Measurements from ENCODE around the gene ZNF319.
A peak's percentile ranks its signal among the peaks of the same experiment; 100 is the strongest.
"Not testable (repeated sequence)": the region's sequence is repeated elsewhere in the genome, so short reads cannot be mapped to it uniquely, and the experiment has no call there.

Gene ZNF319

DNA sequence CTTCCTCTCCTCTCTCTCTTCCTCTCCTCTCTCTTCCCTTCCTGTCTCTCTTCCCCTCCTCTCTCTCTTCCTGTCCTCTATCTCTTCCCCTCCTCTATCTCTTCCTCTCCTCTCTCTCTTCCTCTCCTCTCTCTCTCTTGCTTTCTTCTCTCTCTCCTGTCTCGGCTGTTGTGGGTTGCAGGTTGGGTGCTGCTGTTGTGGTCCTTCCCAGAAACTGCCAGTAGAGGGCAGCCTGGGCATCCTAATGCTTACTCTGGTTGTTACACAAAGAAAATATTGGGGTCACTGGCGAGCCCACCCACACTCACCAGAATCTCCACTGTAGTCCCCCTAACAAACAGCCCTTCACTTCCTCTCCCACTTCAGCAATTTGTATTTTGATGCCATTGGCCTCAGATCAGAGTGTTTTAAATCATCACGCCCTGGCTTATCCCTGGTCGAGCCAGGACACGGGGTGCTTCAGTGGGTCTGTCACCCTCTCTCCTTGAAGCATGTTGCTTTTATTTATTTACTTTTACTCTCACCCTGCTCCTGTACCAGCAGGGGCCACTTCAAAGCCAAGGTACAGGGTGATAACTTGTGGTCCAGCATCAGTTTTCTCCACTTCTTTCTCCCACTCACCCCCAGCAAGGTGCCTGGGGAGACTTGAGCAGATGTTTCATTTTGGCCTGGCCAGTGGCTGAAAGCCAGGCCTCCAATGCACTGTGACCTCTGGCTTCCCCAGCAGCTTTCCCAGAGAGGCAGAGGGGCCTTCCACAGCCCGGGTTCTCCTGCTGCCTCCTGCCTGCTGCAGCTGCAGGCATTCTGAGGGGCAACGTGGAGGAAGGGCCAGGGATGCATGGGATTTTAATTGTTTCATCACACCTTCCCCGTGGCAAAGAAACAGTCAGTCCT is 20.4 kb upstream of the ZNF319 start:
- no peak for DNase-seq

DNA sequence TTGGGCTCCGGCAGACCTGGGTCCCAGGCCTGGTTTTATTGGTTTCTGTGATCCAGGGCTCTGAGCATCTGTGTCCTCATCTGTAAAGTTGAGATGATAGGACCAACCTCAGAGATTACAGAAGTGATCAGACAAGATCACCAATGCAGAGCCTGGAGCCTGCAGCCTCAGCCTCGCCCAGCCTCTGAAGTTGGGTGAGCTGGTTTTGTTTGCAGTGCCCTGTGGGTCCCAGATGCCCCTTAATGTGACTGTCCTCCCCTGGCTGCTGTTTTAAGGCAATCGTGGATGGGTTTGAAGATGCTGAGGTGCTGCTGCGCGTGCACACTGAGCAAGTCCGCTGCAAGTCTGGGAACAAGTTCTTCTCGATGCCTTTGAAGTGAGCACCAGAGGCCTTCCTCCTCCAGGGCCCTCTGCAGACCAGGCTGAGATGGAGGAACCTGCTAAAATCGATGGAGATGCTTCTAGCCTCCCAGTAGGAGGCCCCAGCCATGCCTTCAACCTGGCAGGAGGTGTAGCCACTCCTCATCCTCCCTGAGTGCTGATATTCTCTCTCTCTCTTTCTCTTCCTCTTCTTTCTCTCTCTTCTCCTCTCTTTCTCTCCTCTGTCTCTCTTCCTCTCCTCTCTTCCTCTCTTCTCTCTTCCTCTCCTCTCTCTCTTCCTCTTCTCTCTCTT is 19.5 kb upstream of the ZNF319 start:
- DNase-seq, result no peak

DNA sequence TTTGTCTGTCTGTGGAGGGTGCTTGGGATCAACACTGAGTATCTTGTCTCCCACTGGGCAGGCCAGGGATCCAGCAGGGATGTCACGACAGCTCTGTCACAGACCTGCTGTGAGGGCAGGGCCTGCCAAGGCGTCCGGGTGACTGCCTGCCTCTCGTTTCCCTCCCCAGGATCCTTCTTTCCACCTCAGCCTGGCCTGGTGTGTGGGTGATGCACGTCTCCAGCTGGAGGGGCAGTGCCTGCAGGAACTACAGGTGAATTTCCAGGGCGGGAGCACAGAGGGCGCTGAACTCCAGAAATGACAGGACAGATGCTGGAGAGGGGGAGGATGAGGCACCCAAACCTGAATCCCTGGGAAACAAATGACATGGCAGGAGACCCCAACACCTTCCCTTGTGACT is 18.3 kb upstream of the ZNF319 start:
- no peak for DNase-seq

DNA sequence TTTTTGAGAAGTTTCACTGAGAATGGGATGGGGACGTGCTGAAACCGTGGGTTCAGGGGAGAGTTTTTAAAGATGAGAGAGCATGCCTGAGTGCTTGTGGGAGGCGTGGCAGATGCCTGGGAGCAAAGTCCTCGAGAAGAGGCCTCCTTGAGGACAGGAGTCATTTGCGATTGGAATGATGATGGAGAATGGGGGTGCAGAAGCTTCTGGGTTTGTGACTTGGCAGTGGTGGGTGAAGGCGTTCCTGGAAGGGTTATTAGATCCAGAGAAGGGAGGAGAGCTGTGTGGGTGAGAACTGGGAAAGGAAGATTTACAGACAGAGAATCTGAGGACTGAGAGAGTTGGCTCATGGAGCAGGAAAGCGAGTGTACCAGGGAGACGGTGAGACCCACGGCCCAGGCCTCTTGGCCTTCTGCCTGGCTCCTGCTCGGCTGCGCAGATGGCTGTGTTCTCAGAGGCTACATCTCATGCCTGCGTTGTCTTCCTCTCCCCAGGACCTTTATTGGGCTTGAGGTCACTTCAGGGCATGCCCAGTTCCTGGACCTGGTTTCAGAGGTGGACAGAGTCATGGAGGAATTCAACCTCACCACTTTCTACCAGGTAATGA is 16.5 kb upstream of the ZNF319 start:
- DNase-seq, result no peak

DNA sequence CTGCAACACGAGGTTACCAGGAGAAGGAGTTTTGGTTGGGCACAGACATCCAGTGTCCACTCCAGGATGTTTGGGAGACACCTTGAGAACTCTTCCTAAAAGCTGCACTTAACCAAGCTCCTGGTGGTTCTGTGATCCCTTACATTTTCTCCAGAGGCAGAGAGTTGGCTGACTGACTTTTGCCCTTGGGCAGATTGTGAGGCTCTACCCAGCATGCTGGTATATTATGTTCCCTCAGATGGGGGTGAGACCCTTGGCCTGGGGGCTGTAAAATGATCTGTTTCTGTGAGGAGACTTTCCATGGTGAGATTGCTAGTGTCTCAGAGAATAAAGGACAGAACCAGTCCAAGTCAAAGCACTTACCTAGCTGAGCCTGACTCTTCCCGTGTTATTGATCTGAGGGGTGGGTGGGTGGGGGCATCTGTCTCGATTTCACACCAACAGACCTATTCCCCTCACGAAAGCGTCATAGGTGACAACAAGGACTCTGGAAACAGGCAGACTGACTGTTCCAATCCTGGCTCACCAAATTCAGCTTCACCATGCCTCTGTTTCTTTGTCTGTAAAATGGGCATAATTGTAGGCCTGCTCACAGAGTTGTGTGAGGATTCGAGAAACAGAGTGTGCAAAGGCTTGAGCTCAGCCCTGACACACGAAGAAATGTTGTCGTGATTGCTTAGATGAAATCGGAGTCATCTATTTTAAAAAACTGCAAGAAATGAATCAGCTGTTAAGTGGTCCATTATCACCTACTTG is 12.9 kb upstream of the ZNF319 start:
- DNase-seq, result no peak

DNA sequence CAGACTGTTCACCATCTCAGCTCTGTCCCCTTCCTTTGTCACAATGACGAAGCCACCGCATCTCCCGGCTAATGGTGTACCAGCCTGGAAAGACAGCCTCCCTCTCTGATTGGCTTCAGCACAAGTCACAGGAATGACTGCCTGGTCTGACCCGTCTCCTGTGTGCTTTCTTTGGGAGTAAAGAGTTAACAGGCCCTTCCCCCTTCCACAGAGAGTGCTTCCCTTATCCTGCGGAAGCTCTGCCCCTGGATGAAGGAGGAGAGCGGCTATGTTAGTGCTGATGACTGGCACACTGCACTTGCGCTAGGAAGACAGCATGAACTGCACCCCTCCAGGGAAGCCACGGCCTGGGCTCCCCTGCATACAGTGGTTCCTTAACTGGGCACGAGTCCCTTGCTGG is 12.0 kb upstream of the ZNF319 start:
- DNase-seq, result no peak

DNA sequence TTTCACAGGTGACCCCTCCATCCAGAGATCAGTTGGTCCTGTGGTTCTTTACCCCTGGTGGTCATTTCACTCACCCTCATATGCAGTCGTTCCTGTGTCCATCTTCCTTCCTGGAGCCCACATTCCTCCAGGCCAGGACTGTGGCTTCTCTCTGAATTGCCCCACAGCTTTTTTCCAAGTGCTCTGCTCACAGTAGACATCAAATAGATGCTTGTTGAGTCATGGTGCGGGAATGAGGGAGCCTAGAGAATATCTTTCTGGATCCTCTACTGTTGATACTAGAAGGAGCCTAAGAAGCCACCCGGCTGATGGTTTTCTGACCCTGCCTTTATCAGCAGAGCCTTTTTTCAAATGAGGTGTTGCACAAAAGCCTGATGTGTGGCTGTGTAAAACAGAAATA is 11.2 kb upstream of the ZNF319 start:
- DNase-seq, result peak; percentile 76

DNA sequence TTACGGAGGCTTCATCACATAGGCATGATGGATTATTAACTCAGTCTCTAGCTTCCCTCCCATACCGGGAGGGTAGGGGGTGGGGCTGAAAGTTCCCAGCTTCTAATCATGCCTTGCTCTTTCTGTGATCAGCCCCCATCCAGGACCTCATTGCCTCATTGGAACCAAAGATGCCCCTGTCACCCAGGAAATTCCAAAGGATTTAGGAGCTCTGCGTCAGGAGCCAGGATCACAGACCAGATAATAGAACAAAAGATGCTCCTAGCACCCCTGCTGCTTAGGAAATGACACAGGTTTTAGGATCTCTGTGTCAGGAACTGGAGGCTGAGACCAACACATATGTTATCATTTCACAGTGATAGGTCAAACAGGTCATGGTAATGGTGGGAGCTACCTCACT is 10.4 kb upstream of the ZNF319 start:
- no peak for DNase-seq

DNA sequence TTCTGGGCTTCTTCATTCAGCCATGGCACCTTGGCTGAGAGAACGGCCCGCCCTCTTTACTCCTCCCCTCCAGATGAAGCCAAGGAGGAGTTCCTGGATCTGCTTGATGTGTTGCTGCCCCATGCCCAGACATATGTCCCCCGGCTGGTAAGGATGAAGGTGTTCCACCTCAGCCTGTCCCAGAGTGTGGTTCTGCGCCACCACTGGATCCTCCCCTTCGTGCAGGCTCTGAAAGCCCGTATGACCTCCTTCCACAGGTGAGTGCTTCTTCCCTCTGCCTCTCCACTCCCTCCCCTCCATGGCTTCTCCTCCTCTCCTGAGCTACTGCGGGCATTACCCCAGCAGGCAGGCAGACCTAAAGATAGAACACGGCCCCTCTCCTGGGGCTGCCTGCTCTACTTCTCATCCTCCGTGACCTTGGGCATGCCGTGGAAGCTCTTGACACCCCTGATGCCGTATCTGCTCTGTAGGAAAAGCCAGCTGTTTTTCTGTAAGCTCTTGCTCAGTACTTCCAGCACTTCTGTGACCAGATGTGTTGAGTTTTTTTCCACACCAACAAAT is 9.5 kb upstream of the ZNF319 start:
- DNase-seq, result no peak

DNA sequence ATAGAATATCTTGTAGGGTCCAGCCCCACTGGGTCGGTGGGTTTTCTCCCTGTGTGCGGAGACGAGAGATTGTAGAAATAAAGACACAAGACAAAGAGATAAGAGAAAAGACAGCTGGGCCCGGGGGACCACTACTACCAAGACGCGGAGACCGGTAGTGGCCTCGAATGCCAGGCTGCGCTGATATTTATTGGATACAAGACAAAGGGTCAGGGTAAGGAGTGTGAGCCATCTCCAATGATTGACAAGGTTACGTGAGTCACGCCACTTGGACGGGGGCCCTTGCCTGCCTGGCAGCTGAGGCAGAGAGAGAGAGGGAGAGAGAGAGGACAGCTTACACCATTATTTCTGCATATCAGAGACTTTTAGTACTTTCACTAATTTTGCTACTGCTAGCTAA is 4.3 kb upstream of the ZNF319 start:
- DNase-seq, result not testable (repeated sequence)

DNA sequence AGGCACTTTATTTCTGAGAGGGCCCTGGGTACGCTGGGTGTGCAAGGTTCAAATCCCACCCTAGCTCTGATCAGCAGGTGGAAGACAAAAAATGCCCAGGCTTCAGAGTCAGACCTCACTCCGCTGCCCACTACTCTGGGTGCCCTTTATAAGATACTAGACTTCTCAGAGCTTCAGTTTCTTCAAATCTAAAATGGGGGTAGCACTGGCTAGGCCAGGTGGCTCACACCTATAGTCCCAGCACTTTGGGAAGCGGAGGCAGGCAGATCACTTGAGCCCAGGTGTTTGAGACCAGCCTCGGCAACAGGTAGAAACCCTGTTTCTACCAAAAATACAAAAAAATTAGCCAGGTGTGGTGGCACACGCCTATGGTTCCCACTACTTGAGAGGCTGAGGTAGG is 2.5 kb upstream of the ZNF319 start:
- no peak for DNase-seq

DNA sequence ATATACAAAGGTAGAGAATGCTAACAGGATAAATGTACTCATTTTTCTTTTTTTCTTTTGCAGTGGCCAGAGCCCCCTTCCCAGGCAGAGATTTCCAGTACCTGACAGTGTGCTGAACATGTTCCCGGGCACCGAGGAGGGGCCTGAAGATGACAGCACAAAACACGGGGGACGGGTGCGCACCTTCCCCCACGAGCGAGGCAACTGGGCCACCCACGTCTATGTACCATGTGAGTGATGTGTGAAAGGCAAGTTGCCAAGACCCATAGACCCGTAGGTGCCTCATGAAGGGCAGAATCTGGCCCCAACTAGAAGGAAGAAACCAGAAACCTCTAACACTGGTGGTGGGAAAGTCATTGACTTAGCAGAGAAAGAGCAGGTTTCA is 1.9 kb upstream of the ZNF319 start:
- no peak for DNase-seq

DNA sequence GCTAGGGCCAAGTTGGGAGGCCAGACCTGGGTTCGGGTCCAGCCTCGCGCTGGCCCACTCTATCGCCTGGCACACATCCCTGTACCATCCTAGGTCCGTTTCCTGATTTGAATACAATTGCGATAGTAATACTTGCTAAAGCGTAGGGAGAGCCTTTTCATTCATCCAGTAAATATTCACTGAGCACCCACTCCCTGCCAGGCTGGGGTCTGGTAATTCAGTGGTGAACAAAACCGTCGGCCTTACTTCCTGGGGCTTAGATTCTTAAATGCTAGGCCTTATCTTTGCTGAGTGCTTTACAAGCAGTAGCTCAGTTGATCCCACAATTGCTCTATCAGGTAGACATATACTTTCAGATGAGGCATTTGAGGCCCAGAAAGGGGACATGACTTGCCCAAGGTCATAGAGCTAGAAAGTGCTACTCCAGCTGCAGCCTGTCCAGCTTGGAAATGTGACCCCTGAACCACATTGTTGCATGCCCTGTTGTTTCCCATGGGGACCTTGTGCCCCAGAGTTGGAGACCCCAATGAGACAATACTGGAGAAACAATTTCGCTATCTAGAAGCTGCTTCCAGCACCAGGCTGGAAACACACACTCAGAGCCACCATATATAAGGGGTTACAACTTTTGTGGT is 1.4 kb upstream of the ZNF319 start:
- DNase-seq, result no peak

DNA sequence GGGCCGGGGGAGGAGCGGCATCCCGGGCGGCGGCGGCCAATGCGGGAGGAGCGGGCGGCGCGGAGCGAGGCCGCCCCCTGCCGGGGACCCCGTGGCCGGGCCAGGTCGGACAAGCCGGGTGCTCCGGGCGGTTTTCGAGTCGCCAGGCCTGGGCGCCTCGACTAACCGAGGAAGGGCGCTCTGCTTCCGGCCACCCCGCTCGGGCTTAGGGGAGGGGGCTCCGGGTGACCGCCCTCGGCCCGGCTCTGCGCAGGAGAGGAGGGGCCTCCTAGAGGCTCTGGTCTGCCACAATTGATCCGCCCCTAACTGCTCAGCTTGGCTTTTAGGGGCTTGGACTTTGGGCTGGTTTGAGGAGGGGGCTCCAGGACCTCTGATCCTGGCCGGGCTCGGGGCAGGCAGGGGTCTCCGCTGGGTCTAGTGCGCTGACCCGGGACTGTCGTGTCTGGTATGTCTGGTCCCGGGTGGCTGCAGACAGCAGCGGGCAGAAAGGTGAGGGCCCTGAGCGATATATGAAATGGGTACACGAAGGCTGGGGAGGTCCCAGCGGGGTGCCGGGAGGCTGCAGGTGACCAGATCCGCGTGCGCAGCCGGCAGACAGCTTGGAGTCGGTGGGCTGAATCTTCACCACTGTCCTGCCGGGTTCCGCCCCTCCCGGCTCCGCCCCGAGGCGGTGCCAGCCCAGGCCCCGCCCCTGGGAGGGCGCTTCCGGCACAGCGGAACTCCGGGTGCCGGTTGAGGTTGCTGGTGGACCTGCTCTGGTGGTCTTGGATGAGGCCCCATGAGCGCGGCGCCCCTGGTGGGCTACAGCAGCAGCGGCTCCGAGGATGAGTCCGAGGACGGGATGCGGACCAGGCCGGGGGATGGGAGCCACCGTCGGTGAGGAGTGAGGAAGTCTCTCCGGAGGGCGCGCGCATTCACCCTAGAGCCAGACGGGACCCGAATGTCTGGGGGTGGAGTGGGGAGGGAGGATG is 519 bp upstream of the ZNF319 start, which contains the start of gene USB1:
Gene USB1 (plus strand): TSS at position 702 of the 971 bp plus-strand sequence. CDS start 77 bp downstream, at position 779.
- DNase-seq, result peak; percentile 77

DNA sequence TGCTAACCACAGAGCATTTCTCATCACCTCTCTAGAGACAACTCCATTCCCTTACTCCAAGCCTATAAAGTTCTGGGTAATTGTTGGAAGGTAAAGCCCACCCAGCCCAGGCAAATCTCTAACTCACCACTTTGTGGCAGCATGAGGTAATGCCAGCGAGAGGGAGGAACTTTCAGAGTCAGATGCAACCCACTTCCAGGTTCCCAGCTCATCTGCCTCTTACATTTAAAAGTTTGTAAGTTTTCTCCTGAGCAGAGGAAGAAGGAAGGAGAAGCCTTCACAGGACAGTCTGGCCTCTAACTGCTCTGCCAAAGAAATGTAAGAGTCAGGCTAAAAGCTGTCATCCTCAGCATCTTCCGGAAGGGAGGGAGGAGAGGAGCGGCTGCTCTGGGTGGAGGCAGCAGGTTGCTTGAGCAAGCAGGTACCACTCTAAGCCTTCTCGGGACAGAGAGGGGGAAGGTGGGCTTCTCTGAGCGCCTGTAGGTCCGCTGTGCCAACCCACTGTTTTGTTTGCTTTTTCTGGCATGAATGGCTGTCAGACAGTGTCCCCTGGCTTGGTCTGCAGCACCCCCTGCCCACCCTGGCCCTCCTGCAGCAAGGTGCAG is 1.0 kb downstream of the ZNF319 start:
- DNase-seq, result peak; percentile 16

DNA sequence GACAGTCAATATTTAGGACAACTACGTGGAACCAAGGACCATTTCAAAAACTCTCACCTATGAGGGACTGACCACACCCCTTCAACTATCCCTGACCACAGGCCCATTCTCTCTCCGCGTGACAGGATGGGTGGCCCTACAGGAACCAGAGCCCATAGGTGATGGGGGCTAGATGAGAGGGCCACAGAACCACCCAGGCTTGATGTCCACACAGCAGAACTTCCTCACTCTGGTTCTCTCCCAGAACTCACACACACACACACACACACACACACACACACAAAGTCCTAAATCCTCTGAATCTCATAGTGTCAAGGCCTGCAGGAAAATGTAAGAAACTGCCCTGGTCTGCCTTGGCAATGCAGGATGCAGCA is 1.5 kb downstream of the ZNF319 start:
- no peak for DNase-seq

DNA sequence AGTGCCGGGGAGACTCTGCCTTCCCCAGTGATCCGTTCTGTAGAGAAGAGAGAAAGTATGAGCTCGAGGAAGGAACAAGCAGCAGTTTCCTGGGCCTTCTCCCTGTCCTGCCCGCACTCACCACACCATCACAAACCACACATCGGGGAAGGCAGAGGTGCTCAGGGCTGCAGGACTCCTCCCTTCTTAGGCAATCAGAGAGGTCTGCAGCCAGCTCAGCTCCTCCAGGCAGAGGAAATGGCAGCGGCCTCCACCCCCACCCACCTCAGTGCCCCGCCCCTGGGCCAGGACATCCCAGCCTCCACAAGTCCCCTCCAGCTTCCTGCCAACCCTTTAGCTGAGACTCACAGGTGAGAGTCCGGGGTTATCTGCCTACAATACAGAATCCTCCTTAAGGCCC is 2.0 kb downstream of the ZNF319 start:
- DNase-seq, result no peak

DNA sequence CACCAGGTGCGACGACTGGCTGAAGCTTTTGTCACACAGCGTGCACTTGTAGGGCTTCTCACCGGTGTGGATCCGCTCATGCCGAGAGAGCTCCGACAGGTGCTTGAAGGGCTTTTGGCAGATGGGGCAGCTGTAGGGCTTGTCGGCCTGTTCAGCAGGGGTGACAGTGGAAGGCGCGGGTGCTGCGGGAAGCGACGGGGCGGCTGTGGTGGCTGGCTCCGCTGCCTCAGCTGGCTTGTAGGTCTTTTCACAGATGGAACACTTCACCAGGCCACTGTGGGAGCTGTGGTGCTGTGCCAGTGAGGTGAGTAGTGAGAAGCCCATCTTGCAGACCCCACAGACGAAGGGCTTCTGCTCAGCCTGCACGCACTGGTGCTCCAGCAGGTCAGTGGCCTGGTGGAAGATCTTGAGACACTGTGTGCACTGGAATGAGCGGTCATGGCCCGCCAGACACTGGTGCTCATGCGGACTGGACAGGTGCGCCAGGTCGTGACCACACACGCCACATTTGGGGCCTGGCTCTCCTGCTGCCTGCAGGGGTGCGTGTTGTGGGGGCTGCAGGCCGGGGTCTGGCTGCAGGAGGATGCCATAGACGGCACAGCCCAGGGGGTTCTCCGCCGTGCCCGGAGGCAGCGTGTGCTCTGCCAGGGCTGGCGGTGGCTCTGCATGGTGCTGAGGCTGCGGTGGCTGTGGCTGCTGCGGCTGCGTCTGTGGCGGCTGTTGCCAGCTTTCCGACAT is 2.8 kb downstream of the ZNF319 start:
- DNase-seq, result no peak

DNA sequence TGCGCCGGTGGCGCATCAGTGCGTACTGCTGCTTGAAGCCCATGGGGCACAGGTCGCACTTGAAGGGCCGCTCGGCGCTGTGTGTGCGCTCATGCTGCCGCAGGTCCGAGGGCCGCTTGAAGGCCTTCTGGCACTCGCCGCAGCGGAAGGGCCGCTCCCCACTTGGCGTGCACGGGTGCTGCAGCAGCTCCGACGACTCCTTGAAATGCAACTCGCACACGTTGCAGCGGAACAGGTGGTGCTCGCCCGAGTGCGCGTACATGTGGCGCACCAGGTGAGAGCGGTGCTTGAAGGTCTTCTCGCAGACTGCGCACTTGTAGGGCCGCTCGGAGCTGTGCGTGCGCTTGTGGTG is 3.3 kb downstream of the ZNF319 start:
- no peak for DNase-seq

Measured in fibroblast of skin of abdomen (primary cell).